LNCaP clone FGC (cell line): ENCODE measurements around the gene PRDM8.

Source experiments
- DNase-seq: peaks from one replicate; pipeline ENCODE4 v3.0.0-alpha.2; 2011; ENCODE audit warnings: low read depth
- H3K4me3 ChIP-seq: 2 replicates; pipeline ENCODE4 v1.5.1; 2011; ENCODE audit warnings: mild to moderate bottlenecking, low read depth, low read length, control low read depth
- CTCF ChIP-seq: IDR thresholded peaks from 2 replicates; pipeline ENCODE4 v1.5.1; 2012; ENCODE audit warnings: mild to moderate bottlenecking; ENCODE audit not compliant: control insufficient read depth, insufficient read depth; ENCODE audit errors: extremely low read depth

PRDM8 gene

GRCh38 chr4:80252427-80252826 lies 55.1 kb downstream of the PRDM8 start:
- H3K4me3 ChIP-seq, result no peak overlapping the region
- no peak for TF ChIP-seq CTCF
- no peak for DNase-seq

- H3K4me3 ChIP-seq, result no peak overlapping the region
- no peak for DNase-seq
- TF ChIP-seq CTCF, result no peak
Measured at GRCh38 chr4:80252953-80253352, 55.6 kb downstream of the PRDM8 start.

GRCh38 chr4:80253510-80253909 lies 56.2 kb downstream of the PRDM8 start:
- DNase-seq, result no peak
- no peak overlapping the region for H3K4me3 ChIP-seq
- TF ChIP-seq CTCF, result no peak
